Activated CD8-positive, alpha-beta T cell treated with anti-CD3 and anti-CD28 coated beads, Interleukin-2, amount 10 ng/mL, durations not matched to agents 7 days and 5 days (primary cell): ENCODE measurements around the gene MACROD2. TPM values are rescaled to one million over a fixed set of nuclear protein-coding genes. Genes with fewer than 3 reads are reported as not detected.
"Not testable (repeated sequence)": the region's sequence is repeated elsewhere in the genome, so short reads cannot be mapped to it uniquely, and the experiment has no call there.

Experiments used
- ATAC-seq: fragments of 150-1000 bp; cut with Tn5 transposase; one replicate; pipeline ENCODE4 v1.10.0; 2021; ENCODE audit warnings: moderate library complexity
- CTCF ChIA-PET: fragments of 350-600 bp; sonication (Branson Sonifier 250); formaldehyde crosslinking; loops from one replicate; lab custom pipeline; 2021; ENCODE audit warnings: antibody characterized with exemption; lab: Charles Lee
- POLR2A ChIA-PET: fragments of 350-600 bp; sonication (Branson Sonifier 250); formaldehyde crosslinking; loops from one replicate; lab custom pipeline; 2021; ENCODE audit warnings: antibody characterized with exemption; lab: Charles Lee
- DNase-seq: peaks from one replicate; pipeline ENCODE4 v3.0.0-alpha.2; 2020
- H3K27ac Mint-ChIP-seq: one replicate; pipeline ENCODE4 v1.8.0; 2021; ENCODE audit warnings: mild to moderate bottlenecking, mixed read lengths
- H3K27me3 Mint-ChIP-seq: one replicate; pipeline ENCODE4 v1.8.0; 2021; ENCODE audit warnings: low read depth, mixed read lengths
- H3K36me3 Mint-ChIP-seq: one replicate; pipeline ENCODE4 v1.8.0; 2021; ENCODE audit warnings: low read depth, mixed read lengths
- H3K4me1 Mint-ChIP-seq: one replicate; pipeline ENCODE4 v1.8.0; 2021; ENCODE audit warnings: low read depth, mixed read lengths
- H3K4me3 Mint-ChIP-seq: one replicate; pipeline ENCODE4 v1.8.0; 2021; ENCODE audit warnings: mild to moderate bottlenecking, mixed read lengths
- H3K9me3 Mint-ChIP-seq: one replicate; pipeline ENCODE4 v1.8.0; 2022; ENCODE audit warnings: mixed read lengths; ENCODE audit not compliant: insufficient read depth
- total RNA-seq, 2 experiments: library from RNA; stranded (reverse); gene quantifications; one replicate each; pipeline ENCODE4 v1.2.3, GENCODE V29; 2021

Gene MACROD2
- total RNA-seq, 2 experiments from 2014 or later: 0.08 TPM; not detected in 1

GRCh38 chr20:15784020-15784419, 1788.7 kb downstream of the MACROD2 start:
- H3K36me3 Mint-ChIP-seq: no peaks in the 10 kb centered on the region
- POLR2A ChIA-PET: no interaction called here
- H3K9me3 Mint-ChIP-seq: no peaks in the 10 kb centered on the region
- no peak overlapping the region for H3K27ac Mint-ChIP-seq
- CTCF ChIA-PET: no interaction called here
- DNase-seq (no peak), ATAC-seq (no peak)
- H3K27me3 Mint-ChIP-seq: no peaks in the 10 kb centered on the region
- no peaks in the 10 kb centered on the region for H3K4me1 Mint-ChIP-seq
- no peak overlapping the region for H3K4me3 Mint-ChIP-seq

GRCh38 chr20:15789079-15789478, 1793.8 kb downstream of the MACROD2 start:
- ATAC-seq (no peak), DNase-seq (no peak)
- Mint-ChIP-seq H3K36me3 (no peaks in the 10 kb centered on the region), H3K27me3 (no peaks in the 10 kb centered on the region), H3K9me3 (no peaks in the 10 kb centered on the region), H3K27ac (no peak overlapping the region), H3K4me1 (no peaks in the 10 kb centered on the region), H3K4me3 (no peak overlapping the region)
- POLR2A ChIA-PET: no interaction called here
- CTCF ChIA-PET: no interaction called here

GRCh38 chr20:15792855-15793254, 1797.5 kb downstream of the MACROD2 start:
- ChIA-PET CTCF (no interaction called here), POLR2A (no interaction called here)
- Mint-ChIP-seq H3K27ac (no peak overlapping the region), H3K9me3 (no peaks in the 10 kb centered on the region), H3K36me3 (no peaks in the 10 kb centered on the region), H3K4me1 (no peaks in the 10 kb centered on the region), H3K27me3 (no peaks in the 10 kb centered on the region), H3K4me3 (no peak overlapping the region)
- ATAC-seq: no peak
- no peak for DNase-seq

GRCh38 chr20:15794409-15794808, 1799.1 kb downstream of the MACROD2 start:
- ATAC-seq (no peak), DNase-seq (no peak)
- H3K27me3 Mint-ChIP-seq: no peaks in the 10 kb centered on the region
- no peaks in the 10 kb centered on the region for H3K36me3 Mint-ChIP-seq
- ChIA-PET CTCF (no interaction called here), POLR2A (interaction anchor here (0.8 kb wide), 1 partner anchor 531 kb away, joined by 4 read pairs; no protein-coding TSS in a partner anchor)
- no peaks in the 10 kb centered on the region for H3K4me1 Mint-ChIP-seq
- H3K4me3 Mint-ChIP-seq: no peak overlapping the region
- H3K9me3 Mint-ChIP-seq: no peaks in the 10 kb centered on the region
- no peak overlapping the region for H3K27ac Mint-ChIP-seq

- ChIA-PET POLR2A (no interaction called here), CTCF (no interaction called here)
- ATAC-seq (no peak), DNase-seq (no peak)
- Mint-ChIP-seq H3K36me3 (no peaks in the 10 kb centered on the region), H3K27me3 (no peaks in the 10 kb centered on the region), H3K4me1 (no peaks in the 10 kb centered on the region), H3K4me3 (no peak overlapping the region), H3K9me3 (no peaks in the 10 kb centered on the region), H3K27ac (no peak overlapping the region)
Measured at GRCh38 chr20:15795305-15796019, 1800.1 kb downstream of the MACROD2 start.

- DNase-seq: no peak
- Mint-ChIP-seq H3K4me1 (no peaks in the 10 kb centered on the region), H3K27ac (no peak overlapping the region), H3K27me3 (no peaks in the 10 kb centered on the region), H3K9me3 (no peaks in the 10 kb centered on the region), H3K4me3 (no peak overlapping the region), H3K36me3 (no peaks in the 10 kb centered on the region)
- ChIA-PET CTCF (no interaction called here), POLR2A (no interaction called here)
- ATAC-seq: no peak
Measured at GRCh38 chr20:15799871-15800270, 1804.6 kb downstream of the MACROD2 start.

GRCh38 chr20:15802020-15802419, 1806.7 kb downstream of the MACROD2 start:
- DNase-seq (no peak), ATAC-seq (no peak)
- H3K27me3 Mint-ChIP-seq: no peaks in the 10 kb centered on the region
- POLR2A ChIA-PET: no interaction called here
- H3K27ac Mint-ChIP-seq: no peak overlapping the region
- H3K4me3 Mint-ChIP-seq: no peak overlapping the region
- H3K9me3 Mint-ChIP-seq: peaks cover 4% of the 10 kb centered on the region
- H3K4me1 Mint-ChIP-seq: no peaks in the 10 kb centered on the region
- CTCF ChIA-PET: no interaction called here
- no peaks in the 10 kb centered on the region for H3K36me3 Mint-ChIP-seq

GRCh38 chr20:15805154-15805553, 1809.8 kb downstream of the MACROD2 start:
- no peaks in the 10 kb centered on the region for H3K27me3 Mint-ChIP-seq
- POLR2A ChIA-PET: no interaction called here
- no peak overlapping the region for H3K27ac Mint-ChIP-seq
- H3K4me1 Mint-ChIP-seq: no peaks in the 10 kb centered on the region
- no peak for ATAC-seq
- peaks cover 4% of the 10 kb centered on the region for H3K9me3 Mint-ChIP-seq
- DNase-seq: no peak
- no peaks in the 10 kb centered on the region for H3K36me3 Mint-ChIP-seq
- CTCF ChIA-PET: no interaction called here
- no peak overlapping the region for H3K4me3 Mint-ChIP-seq

- Mint-ChIP-seq H3K4me3 (no peak overlapping the region), H3K9me3 (peaks cover 4% of the 10 kb centered on the region), H3K27me3 (no peaks in the 10 kb centered on the region), H3K36me3 (no peaks in the 10 kb centered on the region), H3K27ac (no peak overlapping the region), H3K4me1 (no peaks in the 10 kb centered on the region)
- ATAC-seq: no peak
- POLR2A ChIA-PET: no interaction called here
- CTCF ChIA-PET: no interaction called here
- DNase-seq: no peak
Measured at GRCh38 chr20:15806105-15806504, 1810.8 kb downstream of the MACROD2 start.

GRCh38 chr20:15807271-15807670, 1812.0 kb downstream of the MACROD2 start:
- POLR2A ChIA-PET: no interaction called here
- H3K27me3 Mint-ChIP-seq: no peaks in the 10 kb centered on the region
- H3K4me3 Mint-ChIP-seq: no peak overlapping the region
- H3K36me3 Mint-ChIP-seq: no peaks in the 10 kb centered on the region
- ATAC-seq (no peak), DNase-seq (no peak)
- H3K4me1 Mint-ChIP-seq: no peaks in the 10 kb centered on the region
- peaks cover 4% of the 10 kb centered on the region for H3K9me3 Mint-ChIP-seq
- CTCF ChIA-PET: no interaction called here
- no peak overlapping the region for H3K27ac Mint-ChIP-seq

- H3K4me1 Mint-ChIP-seq, H3K27me3 Mint-ChIP-seq, H3K27ac Mint-ChIP-seq, H3K36me3 Mint-ChIP-seq, ATAC-seq, DNase-seq, H3K9me3 Mint-ChIP-seq, CTCF ChIA-PET, H3K4me3 Mint-ChIP-seq, POLR2A ChIA-PET: not testable (repeated sequence)
Measured at GRCh38 chr20:15807771-15808170, 1812.5 kb downstream of the MACROD2 start.

GRCh38 chr20:15811951-15812350, 1816.6 kb downstream of the MACROD2 start:
- no peak for DNase-seq
- Mint-ChIP-seq H3K27ac (no peak overlapping the region), H3K4me1 (no peaks in the 10 kb centered on the region), H3K27me3 (no peaks in the 10 kb centered on the region), H3K36me3 (no peaks in the 10 kb centered on the region), H3K9me3 (no peaks in the 10 kb centered on the region), H3K4me3 (no peak overlapping the region)
- ATAC-seq: no peak
- ChIA-PET POLR2A (no interaction called here), CTCF (no interaction called here)

GRCh38 chr20:15812696-15813095, 1817.4 kb downstream of the MACROD2 start:
- H3K27ac Mint-ChIP-seq: no peak overlapping the region
- POLR2A ChIA-PET: no interaction called here

More at GRCh38 chr20:15812696-15813095, 1817.4 kb downstream of the MACROD2 start:
- H3K36me3 Mint-ChIP-seq: no peaks in the 10 kb centered on the region
- H3K4me1 Mint-ChIP-seq: no peaks in the 10 kb centered on the region
- CTCF ChIA-PET: interaction anchor here (0.7 kb wide), 1 partner anchor 25 kb away, joined by 3 read pairs; no protein-coding TSS in a partner anchor
- DNase-seq (no peak), ATAC-seq (no peak)
- H3K4me3 Mint-ChIP-seq: no peak overlapping the region
- H3K9me3 Mint-ChIP-seq: no peaks in the 10 kb centered on the region
- H3K27me3 Mint-ChIP-seq: no peaks in the 10 kb centered on the region
